HepG2 (cell line): ENCODE results near the gene CRK. TPM values are rescaled to one million over a fixed set of nuclear protein-coding genes. Genes with fewer than 3 reads are reported as not detected.

Experiments used
- ATAC-seq: fragments of 200-7000 bp; cut with Tn5 transposase; 3 replicates; pipeline ENCODE4 v1.9.1; 2020; ENCODE audit warnings: mild to moderate bottlenecking, moderate library complexity
- BruUV-seq: library from RNA; stranded (reverse); fragments of 400-500 nt; replicated peaks from 2 replicates; lab custom pipeline; 2021; lab: Mats Ljungman, UMichigan
- CTCF ChIA-PET: fragments of 300-600 bp; formaldehyde crosslinking; extraction: SDS; loops from one replicate; lab custom pipeline; 2021; ENCODE audit warnings: low total read pairs, inconsistent platforms, low intra/inter-chr PET ratio; lab: Yijun Ruan, JAX
- POLR2A ChIA-PET: fragments of 350-600 bp; sonication (Branson Sonifier 250); formaldehyde crosslinking; loops from one replicate; lab custom pipeline; 2020; ENCODE audit warnings: antibody characterized with exemption, inconsistent platforms; lab: Yijun Ruan, JAX
- DNase-seq: peaks from one replicate; pipeline ENCODE4 v3.0.0-alpha.2; 2015; ENCODE audit warnings: low spot score
- FAIRE-seq: peaks from 3 replicates; lab custom pipeline; 2011; peaks lifted over from hg19 to GRCh38; lab: Jason Lieb, UNC
- H2AFZ ChIP-seq: one replicate; pipeline ENCODE4 v1.6.1; 2011; ENCODE audit warnings: low read length, inconsistent platforms
- H3K27ac ChIP-seq: fragments of 300-600 bp; 3 replicates; pipeline ENCODE4 v1.8.0; 2011; ENCODE audit warnings: mixed run types, mild to moderate bottlenecking, mixed read lengths, low read length, inconsistent platforms; ENCODE audit not compliant: insufficient read depth; ENCODE audit errors: extremely low read length
- H3K27me3 ChIP-seq, 2 experiments: fragments of 200-600 bp in 1 of 2; 2 replicates in 1 of 2; 3 replicates in 1 of 2; pipeline versions ENCODE4 v1.6.0 to v1.8.0; 2011; ENCODE audit warnings: low read length in 2 of 2, mild to moderate bottlenecking in 2 of 2, moderate library complexity in 2 of 2, inconsistent platforms in 1 of 2; ENCODE audit not compliant: insufficient read depth in 2 of 2, control insufficient read depth in 1 of 2
- H3K36me3 ChIP-seq, 2 experiments: fragments of 200-600 bp in 1 of 2; replicated peaks in 1 of 2; 2 replicates in 1 of 2; 3 replicates in 1 of 2; pipeline versions ENCODE4 v1.5.1 to v1.8.0; 2011; ENCODE audit warnings: low read length in 2 of 2, inconsistent platforms in 1 of 2; ENCODE audit not compliant: insufficient read depth in 2 of 2, control insufficient read depth in 1 of 2
- H3K4me1 ChIP-seq: 2 replicates; pipeline ENCODE4 v1.5.1; 2012; ENCODE audit warnings: low read length, inconsistent platforms; ENCODE audit not compliant: insufficient read depth
- H3K4me2 ChIP-seq: 2 replicates; pipeline ENCODE4 v1.6.0; 2011; ENCODE audit warnings: low read depth, low read length, inconsistent platforms
- H3K4me3 ChIP-seq, 3 experiments: fragments of 200-600 bp in 1 of 3; sonication (generic), shearing (Covaris generic) in 1 of 3; replicated peaks in 1 of 3; 2 replicates each; pipeline ENCODE4 v1.5.1; 2011 to 2016; ENCODE audit warnings: low read length in 3 of 3, inconsistent platforms in 2 of 3, low read depth in 2 of 3, mild to moderate bottlenecking in 2 of 3, control low read depth in 1 of 3, mixed read lengths in 1 of 3; ENCODE audit not compliant: insufficient read depth in 1 of 3
- H3K79me2 ChIP-seq: one replicate; pipeline ENCODE4 v1.6.1; 2011; ENCODE audit warnings: low read length, inconsistent platforms; ENCODE audit not compliant: insufficient read depth
- H3K9ac ChIP-seq: 2 replicates; pipeline ENCODE4 v1.6.0; 2011; ENCODE audit warnings: mild to moderate bottlenecking, low read depth, low read length, inconsistent platforms; ENCODE audit not compliant: insufficient read depth
- H3K9me3 ChIP-seq: 2 replicates; pipeline ENCODE4 v1.5.1; 2012; ENCODE audit warnings: mild to moderate bottlenecking, low read length
- H4K20me1 ChIP-seq: 2 replicates; pipeline ENCODE4 v1.6.0; 2011; ENCODE audit warnings: inconsistent platforms, mild to moderate bottlenecking, low read length, moderate library complexity; ENCODE audit not compliant: insufficient read depth
- ARNT2 ChIP-seq: sonication (generic); formaldehyde crosslinking; IDR thresholded peaks from 2 replicates; pipeline ENCODE4 v1.8.0; 2022; ENCODE audit warnings: mild to moderate bottlenecking, low read depth, missing genetic modification reagents, moderate library complexity
- ETV6 ChIP-seq: sonication (generic); formaldehyde crosslinking; conservative IDR thresholded peaks from 2 replicates; pipeline ENCODE4 v1.4.0; 2020; ENCODE audit warnings: missing genetic modification reagents
- SYNCRIP ChIP-seq: fragments of 200-400 bp; formaldehyde crosslinking; IDR thresholded peaks from 2 replicates; pipeline ENCODE4 v1.6.1; 2018; ENCODE audit warnings: mild to moderate bottlenecking, low read depth, low read length; ENCODE audit not compliant: insufficient read depth
- ZNF567 ChIP-seq: sonication (generic); formaldehyde crosslinking; IDR thresholded peaks from 2 replicates; pipeline ENCODE4 v1.8.1; 2023; ENCODE audit warnings: mild to moderate bottlenecking, missing genetic modification reagents, borderline replicate concordance
- WGBS: methylation state at CpG from one replicate; pipeline ENCODE4 v1.1.6; 2017; ENCODE audit warnings: low lambda C conversion rate; 5-methylcytosine and 5-hydroxymethylcytosine counted together
- in situ Hi-C: cut with HindIII; loops from 2 replicates; pipeline ENCODE4 v1.10.0; 2017; ENCODE audit warnings: low pct_unique_long_range_greater_than_20kb; ENCODE audit not compliant: extremely low pct_ligation_motif_present
- intact Hi-C: fragments of 100-400 bp; cut with micrococcal nuclease; formaldehyde crosslinking; loops from one replicate; pipeline ENCODE4 v1.10.0; 2022; ENCODE audit not compliant: unreplicated experiment
- polyA plus RNA-seq, 8 experiments: library from polyadenylated mRNA; depleted of rRNA in 3 of 8; stranded (reverse) in 7 of 8; unstranded in 1 of 8; fragments of >200 nt; fragmentation: Illumina TruSeq in 4 of 8; extraction: Trizol in 4 of 8; gene quantifications; 2 replicates each; pipeline versions ENCODE4 v1.2.1 to v1.2.3, GENCODE V29; 2011 to 2016; ENCODE audit warnings: low read depth in 4 of 8, missing spikeins in 1 of 8, mixed read lengths in 1 of 8; ENCODE audit not compliant: insufficient read depth in 1 of 8
- total RNA-seq, 5 experiments: library from RNA; depleted of rRNA; stranded (reverse); fragments of >200 nt; fragmentation: Illumina TruSeq; extraction: Trizol; gene quantifications; 2 replicates each; pipeline ENCODE4 v1.2.3, GENCODE V29; 2016; ENCODE audit warnings: low read depth in 1 of 5
- TF ChIP-seq, protein P1 (sequence below): sonication (generic); formaldehyde crosslinking; IDR thresholded peaks from 2 replicates; pipeline ENCODE4 v1.5.0; 2020; ENCODE audit warnings: mild to moderate bottlenecking, missing genetic modification reagents, borderline replicate concordance

CRK gene
- total and polyA plus RNA-seq, 2 of the 13 experiments (the other 11 are each of a cell fraction or from before 2014, with no cell fraction given), result 47.4 to 54.2 TPM

DNA sequence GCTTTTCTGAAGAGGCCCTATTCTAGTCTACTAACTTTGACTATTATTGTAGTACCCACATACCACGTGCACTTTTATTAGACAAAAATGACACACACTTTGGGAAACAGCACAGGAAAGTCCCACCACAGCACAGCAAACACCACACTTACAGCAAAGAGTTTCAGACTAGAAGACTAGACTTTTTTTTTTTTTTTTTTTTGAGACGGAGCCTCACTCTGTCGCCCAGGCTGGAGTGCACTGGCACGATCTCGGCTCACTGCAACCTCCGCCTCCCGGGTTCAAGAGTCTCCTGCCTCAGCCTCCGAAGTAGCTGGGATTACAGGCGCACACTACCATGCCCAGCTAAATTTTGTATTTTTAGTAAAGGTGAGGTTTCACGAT is 76.1 kb downstream of the CRK start:
- no peak for FAIRE-seq
- in situ Hi-C loops (no loop called here), intact Hi-C loops (no loop called here)
- H3K9me3 ChIP-seq, result no peaks in the 10 kb centered on the region
- H3K36me3 ChIP-seq, result peaks cover 4 to 35% of the 10 kb centered on the region in 2 experiments
- no peak overlapping the region for H3K9ac ChIP-seq
- H3K4me1 ChIP-seq, result peaks cover 54% of the 10 kb centered on the region
- 89% methylated on average over 10 of the region's 10 CpGs for WGBS
- BruUV-seq, result no TSS peak
- H2AFZ ChIP-seq, result no peak overlapping the region
- no peak overlapping the region for H3K27ac ChIP-seq
- no peak overlapping the region for H3K4me3 ChIP-seq
- TF ChIP-seq ETV6 (CRISPR knock-in tag), result no peak
- no peak for TF ChIP-seq ARNT2 (CRISPR knock-in tag)
- no peak for TF ChIP-seq ZNF567
- TF ChIP-seq, protein P1, sequence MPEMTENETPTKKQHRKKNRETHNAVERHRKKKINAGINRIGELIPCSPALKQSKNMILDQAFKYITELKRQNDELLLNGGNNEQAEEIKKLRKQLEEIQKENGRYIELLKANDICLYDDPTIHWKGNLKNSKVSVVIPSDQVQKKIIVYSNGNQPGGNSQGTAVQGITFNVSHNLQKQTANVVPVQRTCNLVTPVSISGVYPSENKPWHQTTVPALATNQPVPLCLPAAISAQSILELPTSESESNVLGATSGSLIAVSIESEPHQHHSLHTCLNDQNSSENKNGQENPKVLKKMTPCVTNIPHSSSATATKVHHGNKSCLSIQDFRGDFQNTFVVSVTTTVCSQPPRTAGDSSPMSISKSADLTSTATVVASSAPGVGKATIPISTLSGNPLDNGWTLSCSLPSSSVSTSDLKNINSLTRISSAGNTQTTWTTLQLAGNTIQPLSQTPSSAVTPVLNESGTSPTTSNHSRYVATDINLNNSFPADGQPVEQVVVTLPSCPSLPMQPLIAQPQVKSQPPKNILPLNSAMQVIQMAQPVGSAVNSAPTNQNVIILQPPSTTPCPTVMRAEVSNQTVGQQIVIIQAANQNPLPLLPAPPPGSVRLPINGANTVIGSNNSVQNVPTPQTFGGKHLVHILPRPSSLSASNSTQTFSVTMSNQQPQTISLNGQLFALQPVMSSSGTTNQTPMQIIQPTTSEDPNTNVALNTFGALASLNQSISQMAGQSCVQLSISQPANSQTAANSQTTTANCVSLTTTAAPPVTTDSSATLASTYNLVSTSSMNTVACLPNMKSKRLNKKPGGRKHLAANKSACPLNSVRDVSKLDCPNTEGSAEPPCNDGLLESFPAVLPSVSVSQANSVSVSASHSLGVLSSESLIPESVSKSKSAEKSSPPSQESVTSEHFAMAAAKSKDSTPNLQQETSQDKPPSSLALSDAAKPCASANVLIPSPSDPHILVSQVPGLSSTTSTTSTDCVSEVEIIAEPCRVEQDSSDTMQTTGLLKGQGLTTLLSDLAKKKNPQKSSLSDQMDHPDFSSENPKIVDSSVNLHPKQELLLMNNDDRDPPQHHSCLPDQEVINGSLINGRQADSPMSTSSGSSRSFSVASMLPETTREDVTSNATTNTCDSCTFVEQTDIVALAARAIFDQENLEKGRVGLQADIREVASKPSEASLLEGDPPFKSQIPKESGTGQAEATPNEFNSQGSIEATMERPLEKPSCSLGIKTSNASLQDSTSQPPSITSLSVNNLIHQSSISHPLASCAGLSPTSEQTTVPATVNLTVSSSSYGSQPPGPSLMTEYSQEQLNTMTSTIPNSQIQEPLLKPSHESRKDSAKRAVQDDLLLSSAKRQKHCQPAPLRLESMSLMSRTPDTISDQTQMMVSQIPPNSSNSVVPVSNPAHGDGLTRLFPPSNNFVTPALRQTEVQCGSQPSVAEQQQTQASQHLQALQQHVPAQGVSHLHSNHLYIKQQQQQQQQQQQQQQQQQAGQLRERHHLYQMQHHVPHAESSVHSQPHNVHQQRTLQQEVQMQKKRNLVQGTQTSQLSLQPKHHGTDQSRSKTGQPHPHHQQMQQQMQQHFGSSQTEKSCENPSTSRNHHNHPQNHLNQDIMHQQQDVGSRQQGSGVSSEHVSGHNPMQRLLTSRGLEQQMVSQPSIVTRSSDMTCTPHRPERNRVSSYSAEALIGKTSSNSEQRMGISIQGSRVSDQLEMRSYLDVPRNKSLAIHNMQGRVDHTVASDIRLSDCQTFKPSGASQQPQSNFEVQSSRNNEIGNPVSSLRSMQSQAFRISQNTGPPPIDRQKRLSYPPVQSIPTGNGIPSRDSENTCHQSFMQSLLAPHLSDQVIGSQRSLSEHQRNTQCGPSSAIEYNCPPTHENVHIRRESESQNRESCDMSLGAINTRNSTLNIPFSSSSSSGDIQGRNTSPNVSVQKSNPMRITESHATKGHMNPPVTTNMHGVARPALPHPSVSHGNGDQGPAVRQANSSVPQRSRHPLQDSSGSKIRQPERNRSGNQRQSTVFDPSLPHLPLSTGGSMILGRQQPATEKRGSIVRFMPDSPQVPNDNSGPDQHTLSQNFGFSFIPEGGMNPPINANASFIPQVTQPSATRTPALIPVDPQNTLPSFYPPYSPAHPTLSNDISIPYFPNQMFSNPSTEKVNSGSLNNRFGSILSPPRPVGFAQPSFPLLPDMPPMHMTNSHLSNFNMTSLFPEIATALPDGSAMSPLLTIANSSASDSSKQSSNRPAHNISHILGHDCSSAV (CRISPR knock-in tag), result no peak
- no peak for TF ChIP-seq SYNCRIP
- peaks cover 98% of the 10 kb centered on the region for H4K20me1 ChIP-seq
- ChIA-PET CTCF (no interaction called here), POLR2A (interaction anchor here (1.4 kb wide), 1 partner anchor 11 kb away, joined by 6 read pairs; no protein-coding TSS in a partner anchor)
- H3K79me2 ChIP-seq, result peaks cover 97% of the 10 kb centered on the region
- no peaks in the 10 kb centered on the region for H3K27me3 ChIP-seq
- no peak overlapping the region for H3K4me2 ChIP-seq
- no peak for DNase-seq
- ATAC-seq, result no peak
